Loucy (cell line): ENCODE data around the gene KDM2B.

ENCODE experiments used
- H2AFZ ChIP-seq: fragments of 200-600 bp; sonication (generic); 2 replicates; pipeline ENCODE4 v1.6.0; 2016; ENCODE audit warnings: antibody characterized with exemption, mild to moderate bottlenecking, low read length, moderate library complexity
- H3F3A ChIP-seq: fragments of 200-600 bp; 2 replicates; pipeline ENCODE4 v1.6.0; 2016; ENCODE audit warnings: antibody characterized with exemption, low read depth, mild to moderate bottlenecking
- H3K27me3 ChIP-seq: fragments of 200-600 bp; sonication (generic); 2 replicates; pipeline ENCODE4 v1.6.1; 2014; ENCODE audit warnings: low read length, mild to moderate bottlenecking; ENCODE audit not compliant: insufficient read depth, poor library complexity, severe bottlenecking
- H3K36me3 ChIP-seq: fragments of 200-600 bp; sonication (generic); 2 replicates; pipeline ENCODE4 v1.6.1; 2016; ENCODE audit warnings: low read length; ENCODE audit not compliant: insufficient read depth
- H3K4me1 ChIP-seq: fragments of 200-600 bp; sonication (generic); 2 replicates; pipeline ENCODE4 v1.5.1; 2014; ENCODE audit warnings: low read length, mild to moderate bottlenecking; ENCODE audit not compliant: insufficient read depth, poor library complexity, severe bottlenecking
- H3K4me2 ChIP-seq: fragments of 200-600 bp; sonication (generic); 2 replicates; pipeline ENCODE4 v1.6.0; 2014; ENCODE audit warnings: antibody characterized with exemption, low read length, low read depth, mild to moderate bottlenecking; ENCODE audit not compliant: poor library complexity, severe bottlenecking
- H3K4me3 ChIP-seq: fragments of 200-600 bp; sonication (generic); 2 replicates; pipeline ENCODE4 v1.5.1; 2014; ENCODE audit warnings: low read length, mild to moderate bottlenecking, mixed read lengths; ENCODE audit not compliant: poor library complexity, severe bottlenecking
- H3K79me2 ChIP-seq: fragments of 200-600 bp; sonication (generic); 2 replicates; pipeline ENCODE4 v1.6.1; 2014; ENCODE audit warnings: low read length; ENCODE audit not compliant: insufficient read depth
- H3K9ac ChIP-seq: fragments of 200-600 bp; sonication (generic); 2 replicates; pipeline ENCODE4 v1.6.0; 2014; ENCODE audit warnings: mild to moderate bottlenecking, low read depth, low read length, moderate library complexity; ENCODE audit not compliant: poor library complexity, severe bottlenecking
- H3K9me2 ChIP-seq: fragments of 200-600 bp; sonication (generic); replicated peaks from 2 replicates; pipeline ENCODE4 v1.6.1; 2016; ENCODE audit warnings: low read depth, low read length, mixed read lengths
- H3K9me3 ChIP-seq: fragments of 200-600 bp; sonication (generic); 2 replicates; pipeline ENCODE4 v1.6.1; 2014; ENCODE audit warnings: mild to moderate bottlenecking, antibody characterized with exemption, low read length, low read depth; ENCODE audit not compliant: insufficient read depth
- H4K20me1 ChIP-seq: fragments of 200-600 bp; sonication (generic); 2 replicates; pipeline ENCODE4 v1.6.0; 2014; ENCODE audit warnings: antibody characterized with exemption, low read length, mild to moderate bottlenecking; ENCODE audit not compliant: insufficient read depth, poor library complexity, severe bottlenecking
- EZH2phosphoT487 ChIP-seq: fragments of 200-600 bp; IDR thresholded peaks from 2 replicates; pipeline ENCODE4 v1.6.1; 2018; ENCODE audit warnings: antibody characterized with exemption, mild to moderate bottlenecking, moderate library complexity, borderline replicate concordance
- TF ChIP-seq, protein P1 (sequence below): fragments of 200-600 bp; sonication (generic); conservative IDR thresholded peaks from 2 replicates; pipeline ENCODE4 v1.5.1; 2014; ENCODE audit warnings: mild to moderate bottlenecking, antibody characterized with exemption, low read length

The KDM2B gene

DNA sequence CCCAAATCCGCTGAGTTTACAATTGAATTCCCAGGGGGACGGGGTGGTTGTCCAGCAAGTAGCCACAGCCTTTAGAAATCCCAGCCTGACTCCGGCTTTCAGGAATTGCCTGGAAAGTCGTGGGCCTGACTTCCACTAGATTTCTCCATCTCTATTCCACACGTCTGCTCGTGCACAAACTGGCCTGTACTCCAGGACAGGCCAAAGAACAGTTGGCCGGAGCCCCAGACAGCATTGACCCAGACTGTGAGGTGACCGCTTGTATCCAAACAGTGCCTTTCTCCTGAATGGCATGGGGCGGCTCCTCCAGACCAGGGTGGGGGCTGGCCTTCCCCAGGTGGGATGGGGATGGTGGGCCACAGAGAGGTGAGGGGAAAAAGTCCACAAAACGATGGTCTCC, 62.2 kb downstream of the KDM2B start:
- H3K9me3 ChIP-seq, result no peaks in the 10 kb centered on the region
- TF ChIP-seq, protein P1, sequence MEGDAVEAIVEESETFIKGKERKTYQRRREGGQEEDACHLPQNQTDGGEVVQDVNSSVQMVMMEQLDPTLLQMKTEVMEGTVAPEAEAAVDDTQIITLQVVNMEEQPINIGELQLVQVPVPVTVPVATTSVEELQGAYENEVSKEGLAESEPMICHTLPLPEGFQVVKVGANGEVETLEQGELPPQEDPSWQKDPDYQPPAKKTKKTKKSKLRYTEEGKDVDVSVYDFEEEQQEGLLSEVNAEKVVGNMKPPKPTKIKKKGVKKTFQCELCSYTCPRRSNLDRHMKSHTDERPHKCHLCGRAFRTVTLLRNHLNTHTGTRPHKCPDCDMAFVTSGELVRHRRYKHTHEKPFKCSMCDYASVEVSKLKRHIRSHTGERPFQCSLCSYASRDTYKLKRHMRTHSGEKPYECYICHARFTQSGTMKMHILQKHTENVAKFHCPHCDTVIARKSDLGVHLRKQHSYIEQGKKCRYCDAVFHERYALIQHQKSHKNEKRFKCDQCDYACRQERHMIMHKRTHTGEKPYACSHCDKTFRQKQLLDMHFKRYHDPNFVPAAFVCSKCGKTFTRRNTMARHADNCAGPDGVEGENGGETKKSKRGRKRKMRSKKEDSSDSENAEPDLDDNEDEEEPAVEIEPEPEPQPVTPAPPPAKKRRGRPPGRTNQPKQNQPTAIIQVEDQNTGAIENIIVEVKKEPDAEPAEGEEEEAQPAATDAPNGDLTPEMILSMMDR, result no peak
- no peak for TF ChIP-seq EZH2phosphoT487
- no peak overlapping the region for H3K4me3 ChIP-seq
- no peak overlapping the region for H3K4me2 ChIP-seq
- no peak overlapping the region for H3K9ac ChIP-seq
- H4K20me1 ChIP-seq, result no peaks in the 10 kb centered on the region
- H3K4me1 ChIP-seq, result no peaks in the 10 kb centered on the region
- no peaks in the 10 kb centered on the region; the same call in 1 of the 2 replicates for H3F3A ChIP-seq
- H3K27me3 ChIP-seq, result no peaks in the 10 kb centered on the region
- H2AFZ ChIP-seq, result no peak overlapping the region
- no peaks in the 10 kb centered on the region for H3K9me2 ChIP-seq
- H3K36me3 ChIP-seq, result peaks cover 58% of the 10 kb centered on the region; the same call in 1 of the 2 replicates
- no peaks in the 10 kb centered on the region for H3K79me2 ChIP-seq

DNA sequence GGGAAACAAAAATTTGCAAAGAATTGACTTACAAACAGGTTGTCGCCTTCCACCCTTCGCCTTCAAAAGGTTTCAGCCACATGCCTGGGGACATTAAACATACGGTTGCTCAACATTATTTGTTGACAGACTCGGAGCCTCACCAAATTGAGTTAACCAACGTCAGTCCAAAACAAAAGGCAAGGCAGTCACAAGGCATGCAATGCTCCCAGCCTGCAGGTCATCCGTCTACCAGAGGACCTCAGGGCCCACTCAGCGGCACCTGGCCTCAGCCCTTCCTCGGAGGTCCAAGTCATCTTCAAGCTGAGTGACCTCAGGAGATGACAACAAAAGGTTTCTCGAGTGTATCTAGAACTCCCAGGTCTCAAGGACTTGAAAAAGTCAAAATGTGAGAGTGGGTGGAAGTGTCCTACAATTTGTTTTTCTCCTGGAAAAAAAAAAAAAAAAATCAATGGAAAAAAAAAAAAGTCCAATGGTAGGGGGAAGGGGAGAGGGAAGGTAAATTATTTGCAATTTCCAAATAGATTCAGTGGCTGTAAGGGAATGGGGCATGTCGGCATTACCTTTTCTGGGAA, 64.3 kb downstream of the KDM2B start:
- Histone ChIP-seq H3K36me3 (peaks cover 65% of the 10 kb centered on the region; the same call in 1 of the 2 replicates), H3K79me2 (no peaks in the 10 kb centered on the region), H3K4me1 (no peaks in the 10 kb centered on the region), H3K27me3 (no peaks in the 10 kb centered on the region), H3K9me2 (no peaks in the 10 kb centered on the region), H3F3A (no peaks in the 10 kb centered on the region; the same call in 1 of the 2 replicates), H2AFZ (no peak overlapping the region), H3K9me3 (no peaks in the 10 kb centered on the region), H3K4me3 (no peak overlapping the region), H4K20me1 (no peaks in the 10 kb centered on the region), H3K9ac (no peak overlapping the region), H3K4me2 (no peak overlapping the region)
- no peak for TF ChIP-seq EZH2phosphoT487
- TF ChIP-seq, protein P1, result no peak

DNA sequence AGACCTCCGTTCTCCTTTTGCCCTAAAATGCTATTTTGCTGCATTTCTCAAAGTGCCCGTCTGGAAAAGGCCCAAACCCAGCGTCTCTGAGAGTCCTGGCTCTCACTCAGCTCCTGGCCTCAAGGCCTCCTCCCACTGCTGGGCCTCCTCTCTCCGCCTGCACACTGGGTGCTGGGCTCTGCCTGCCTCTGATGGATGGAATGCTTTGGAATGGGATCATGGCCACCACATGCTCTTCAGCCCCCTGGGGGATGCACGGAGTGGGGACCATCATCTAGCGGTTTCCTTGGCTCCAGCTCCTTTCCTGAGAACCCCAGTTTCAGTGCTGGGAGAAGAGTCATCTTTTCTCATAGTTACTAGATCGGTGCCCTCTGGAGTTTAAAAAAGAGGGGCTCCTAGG, 65.2 kb downstream of the KDM2B start:
- Histone ChIP-seq H3K4me3 (no peak overlapping the region), H3K9me3 (no peaks in the 10 kb centered on the region), H3K9me2 (no peaks in the 10 kb centered on the region), H3K79me2 (no peaks in the 10 kb centered on the region), H3K4me1 (no peaks in the 10 kb centered on the region), H3K27me3 (no peaks in the 10 kb centered on the region), H3K36me3 (peaks cover 65% of the 10 kb centered on the region; the same call in 1 of the 2 replicates), H4K20me1 (no peaks in the 10 kb centered on the region), H2AFZ (no peak overlapping the region), H3K4me2 (no peak overlapping the region), H3F3A (no peaks in the 10 kb centered on the region; the same call in 1 of the 2 replicates), H3K9ac (no peak overlapping the region)
- no peak for TF ChIP-seq EZH2phosphoT487
- TF ChIP-seq, protein P1, result no peak
